Epithelial cell of proximal tubule (primary cell): ENCODE results near the gene CEACAM19. TPM values are rescaled to one million over a fixed set of nuclear protein-coding genes. Genes with fewer than 3 reads are reported as not detected.
"Not testable (repeated sequence)": the region's sequence is repeated elsewhere in the genome, so short reads cannot be mapped to it uniquely, and the experiment has no call there.

Source experiments
- DNase-seq: peaks from one replicate; pipeline ENCODE4 v3.0.0-alpha.2; 2011; ENCODE audit warnings: low read depth
- H3K4me3 ChIP-seq: 2 replicates; pipeline ENCODE4 v1.5.1; 2011; ENCODE audit warnings: low read depth, mild to moderate bottlenecking, low read length
- total RNA-seq: library from RNA; depleted of rRNA; stranded (reverse); fragments of >200 nt; gene quantifications from 2 replicates; pipeline ENCODE4 v1.2.3, GENCODE V29; 2015
- TF ChIP-seq, protein P1 (sequence below): conservative IDR thresholded peaks from 2 replicates; pipeline ENCODE4 v1.5.1; 2012; ENCODE audit warnings: low read depth, mild to moderate bottlenecking, low read length

CEACAM19 gene
- total RNA-seq, 1 donor from 2014 or later = 2.7 TPM

DNA sequence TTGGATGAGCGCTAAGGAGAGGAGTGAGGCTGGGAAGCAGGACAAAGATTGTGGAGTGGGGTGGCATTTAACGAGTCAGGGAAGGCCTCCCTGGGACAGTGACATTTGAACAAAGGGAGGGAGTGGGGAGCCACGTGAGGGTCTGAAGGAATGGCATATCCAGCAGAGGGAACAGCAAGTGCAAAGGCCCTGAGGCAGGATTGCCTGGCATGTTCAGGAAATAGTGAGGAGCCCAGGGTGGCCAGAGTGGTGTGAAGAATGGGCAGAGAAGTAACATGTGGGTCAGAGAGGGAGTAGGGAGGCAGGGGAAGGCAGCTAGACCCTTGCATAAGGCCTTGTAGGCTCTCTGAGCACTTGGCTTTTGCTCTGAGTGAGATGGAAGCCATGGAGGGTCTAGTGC lies 42.5 kb upstream of the CEACAM19 start:
- no peak overlapping the region for H3K4me3 ChIP-seq
- TF ChIP-seq, protein P1, sequence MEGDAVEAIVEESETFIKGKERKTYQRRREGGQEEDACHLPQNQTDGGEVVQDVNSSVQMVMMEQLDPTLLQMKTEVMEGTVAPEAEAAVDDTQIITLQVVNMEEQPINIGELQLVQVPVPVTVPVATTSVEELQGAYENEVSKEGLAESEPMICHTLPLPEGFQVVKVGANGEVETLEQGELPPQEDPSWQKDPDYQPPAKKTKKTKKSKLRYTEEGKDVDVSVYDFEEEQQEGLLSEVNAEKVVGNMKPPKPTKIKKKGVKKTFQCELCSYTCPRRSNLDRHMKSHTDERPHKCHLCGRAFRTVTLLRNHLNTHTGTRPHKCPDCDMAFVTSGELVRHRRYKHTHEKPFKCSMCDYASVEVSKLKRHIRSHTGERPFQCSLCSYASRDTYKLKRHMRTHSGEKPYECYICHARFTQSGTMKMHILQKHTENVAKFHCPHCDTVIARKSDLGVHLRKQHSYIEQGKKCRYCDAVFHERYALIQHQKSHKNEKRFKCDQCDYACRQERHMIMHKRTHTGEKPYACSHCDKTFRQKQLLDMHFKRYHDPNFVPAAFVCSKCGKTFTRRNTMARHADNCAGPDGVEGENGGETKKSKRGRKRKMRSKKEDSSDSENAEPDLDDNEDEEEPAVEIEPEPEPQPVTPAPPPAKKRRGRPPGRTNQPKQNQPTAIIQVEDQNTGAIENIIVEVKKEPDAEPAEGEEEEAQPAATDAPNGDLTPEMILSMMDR = no peak
- DNase-seq = no peak

DNA sequence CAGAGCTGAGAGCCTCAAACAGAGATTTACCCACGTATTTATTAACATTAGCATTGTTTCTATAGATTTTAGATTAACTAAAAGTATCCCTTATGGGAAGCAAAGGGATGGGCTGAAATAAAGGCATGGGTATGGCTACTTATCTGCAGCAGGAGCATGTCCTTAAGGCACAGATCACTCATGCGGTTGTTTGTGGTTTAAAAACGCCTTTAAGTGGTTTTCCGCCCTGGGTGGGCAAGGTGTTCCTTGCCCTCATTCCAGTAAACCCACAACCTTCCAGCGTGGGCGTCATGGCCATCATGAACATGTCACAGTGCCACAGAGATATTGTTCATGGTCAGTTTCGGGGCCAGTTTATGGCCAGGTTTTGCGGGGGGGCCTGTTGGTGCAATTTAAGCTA lies 39.7 kb upstream of the CEACAM19 start:
- DNase-seq, H3K4me3 ChIP-seq: not testable (repeated sequence)

DNA sequence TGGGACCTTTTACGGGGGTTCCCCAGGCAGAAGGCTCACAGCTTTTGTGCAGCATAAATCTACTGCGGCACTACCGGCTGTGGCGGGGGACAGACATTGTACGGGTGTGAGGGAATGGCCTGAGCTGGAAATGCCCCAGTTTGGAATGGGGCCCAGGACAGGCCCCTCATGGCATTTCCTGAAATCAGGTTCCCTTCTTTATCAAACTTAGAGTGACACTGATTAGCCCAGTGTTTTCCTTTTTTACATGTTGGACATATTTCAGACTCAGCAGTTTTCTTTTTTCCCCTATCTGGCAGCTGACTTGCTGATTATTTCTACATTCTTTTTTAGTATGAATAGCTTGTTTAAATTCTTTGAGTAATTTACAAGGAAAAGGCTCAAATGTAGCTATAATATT lies 37.2 kb upstream of the CEACAM19 start:
- not testable (repeated sequence) for H3K4me3 ChIP-seq, DNase-seq

DNA sequence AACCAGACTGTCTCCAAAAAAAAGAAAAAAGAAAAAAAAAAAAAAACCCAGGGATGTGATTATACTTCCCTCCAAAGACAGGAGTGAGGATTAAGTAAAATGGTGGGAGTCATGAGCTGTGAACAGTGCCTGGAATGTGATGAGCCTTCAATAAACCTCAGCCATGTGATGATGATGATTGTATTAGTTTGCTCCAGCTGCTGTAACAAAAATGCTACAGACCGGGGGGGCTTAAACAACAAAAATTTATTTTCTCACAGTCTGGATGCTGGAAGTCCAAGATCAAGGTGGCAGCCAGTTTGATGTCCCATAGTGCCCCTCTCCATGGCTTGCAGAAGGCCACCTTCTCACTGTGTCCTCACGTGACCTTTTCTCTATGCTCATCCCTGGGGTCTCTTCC lies 36.5 kb upstream of the CEACAM19 start:
- H3K4me3 ChIP-seq = no peak overlapping the region
- TF ChIP-seq, protein P1 = no peak
- no peak for DNase-seq

DNA sequence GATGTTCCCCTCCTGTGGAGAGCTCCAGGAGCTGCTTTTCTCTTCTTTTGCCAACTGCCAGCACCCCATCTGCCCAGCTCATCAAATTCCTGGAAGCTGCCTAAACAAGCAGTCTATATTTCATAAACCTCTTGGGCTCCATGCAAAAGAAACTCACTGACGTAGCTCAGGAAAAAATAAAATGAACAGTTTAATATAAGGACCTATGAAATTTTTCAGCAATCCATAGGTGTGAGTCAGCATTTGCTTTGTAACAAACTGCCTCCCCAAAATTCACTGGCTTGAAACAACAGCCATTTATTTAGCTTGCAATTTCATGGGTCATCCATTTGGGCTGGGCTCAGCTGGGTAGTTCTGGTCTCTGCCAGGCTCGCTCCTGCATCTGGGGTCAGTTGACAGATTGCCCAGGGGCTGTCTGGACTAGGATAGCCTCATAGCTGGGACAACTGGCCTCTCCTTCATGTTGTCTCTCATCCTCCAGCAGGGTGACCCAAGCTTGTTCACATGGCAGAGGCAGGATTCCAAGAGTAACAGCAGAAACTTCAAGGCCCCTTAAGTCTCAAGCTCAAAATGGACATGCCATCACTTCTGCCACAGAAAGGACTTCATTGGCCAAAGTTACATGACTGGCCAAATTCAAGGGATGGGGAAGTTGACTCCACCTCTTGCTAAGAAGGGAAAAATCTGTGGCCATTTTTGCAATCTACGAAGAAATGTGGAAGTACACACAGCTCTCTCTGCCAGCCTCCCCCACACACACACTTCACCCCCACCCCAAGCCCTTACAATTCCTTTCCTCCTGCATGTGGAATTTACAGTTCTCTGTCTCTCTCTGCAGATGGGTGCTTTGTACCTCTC lies 35.5 kb upstream of the CEACAM19 start:
- TF ChIP-seq, protein P1 = no peak
- no peak for DNase-seq
- no peak overlapping the region for H3K4me3 ChIP-seq

DNA sequence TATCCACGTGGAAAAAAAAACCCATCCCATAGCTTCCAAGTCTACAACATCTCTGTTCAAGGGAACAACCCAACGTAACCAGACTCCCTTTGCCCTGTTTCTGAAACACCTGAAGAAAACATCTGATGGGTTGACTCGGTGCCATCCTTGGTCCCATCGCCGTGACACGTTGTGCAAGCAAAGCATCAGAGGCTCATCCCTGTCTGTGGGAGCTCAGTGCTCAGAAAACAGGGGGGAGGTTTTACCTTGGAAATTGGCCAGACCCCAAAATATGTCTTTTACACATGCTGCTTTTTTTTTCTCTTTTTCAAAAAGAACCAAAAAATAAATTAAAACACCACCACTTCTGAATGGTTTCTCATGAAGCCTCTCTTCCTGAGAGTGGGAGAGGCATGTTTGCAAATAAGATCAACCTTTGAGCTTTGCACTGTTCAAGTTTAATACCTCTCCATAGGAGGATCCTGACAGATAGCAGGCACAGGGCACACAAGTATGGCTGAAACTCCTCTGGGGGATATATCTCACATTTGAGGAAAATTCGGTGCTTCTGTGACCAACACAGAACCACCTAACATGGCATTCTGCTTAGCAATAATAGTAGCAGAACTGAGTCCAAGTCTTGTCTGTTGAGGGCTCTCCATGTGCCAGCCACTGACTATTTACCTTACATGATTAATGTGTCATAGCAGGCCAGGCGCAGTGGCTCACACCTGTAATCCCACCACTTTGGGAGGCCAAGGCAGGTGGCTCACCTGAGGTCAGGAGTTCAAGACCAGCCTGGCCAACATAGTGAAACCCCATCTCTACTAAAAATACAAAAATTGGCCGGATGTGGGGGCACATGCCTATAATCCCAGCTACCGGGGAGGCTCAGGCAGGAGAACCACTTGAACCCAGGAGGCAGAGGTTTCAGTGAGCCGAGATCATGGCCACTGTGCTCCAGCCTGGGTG lies 34.6 kb upstream of the CEACAM19 start:
- TF ChIP-seq, protein P1 = no peak
- DNase-seq = no peak
- H3K4me3 ChIP-seq = no peak overlapping the region

DNA sequence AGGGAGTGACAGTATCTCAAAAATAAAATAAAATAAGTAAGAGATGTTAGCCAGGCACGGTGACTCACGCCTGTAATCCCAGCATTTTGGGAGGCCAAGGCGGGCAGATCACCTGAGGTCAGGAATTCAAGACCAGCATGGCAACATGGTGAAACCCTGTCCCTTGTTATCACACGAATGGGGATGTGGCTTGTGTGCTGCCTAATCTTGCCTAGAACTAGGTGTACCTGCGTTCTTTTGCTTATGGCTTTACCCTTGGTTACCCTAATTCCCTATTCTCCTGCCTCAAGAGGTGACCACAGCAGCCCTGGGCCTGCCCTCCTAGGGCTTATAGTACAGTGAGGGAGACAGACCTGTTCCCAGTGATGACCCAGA lies 33.9 kb upstream of the CEACAM19 start:
- no peak overlapping the region for H3K4me3 ChIP-seq
- DNase-seq = no peak
- TF ChIP-seq, protein P1 = no peak
